ENCODE data around the gene PTPRO.

PTPRO gene

GRCh38 chr12:15496738-15497137 is 174.4 kb downstream of the PTPRO start:
- no peak for TF ChIP-seq CTCF (IDR thresholded peaks at IDR 0.05; ENCODE audit: low read depth, low read length)
- no peak overlapping the region for H3K4me3 ChIP-seq (replicated peaks in 1 of 2; ENCODE audit: low read depth in 2 of 2, low read length in 2 of 2)
- no peak for DNase-seq (ENCODE audit: low read depth in 2 of 2)

GRCh38 chr12:15497671-15498292 is 175.5 kb downstream of the PTPRO start:
- H3K4me3 ChIP-seq (replicated peaks in 1 of 2; ENCODE audit: low read depth in 2 of 2, low read length in 2 of 2): no peak overlapping the region
- no peak for DNase-seq (ENCODE audit: low read depth in 2 of 2)
- no peak for TF ChIP-seq CTCF (IDR thresholded peaks at IDR 0.05; ENCODE audit: low read depth, low read length)

GRCh38 chr12:15502211-15502610 is 179.9 kb downstream of the PTPRO start:
- TF ChIP-seq CTCF (IDR thresholded peaks at IDR 0.05; ENCODE audit: low read depth, low read length): no peak
- no peak overlapping the region for H3K4me3 ChIP-seq (replicated peaks in 1 of 2; ENCODE audit: low read depth in 2 of 2, low read length in 2 of 2)
- DNase-seq (ENCODE audit: low read depth in 2 of 2): no peak

DNA sequence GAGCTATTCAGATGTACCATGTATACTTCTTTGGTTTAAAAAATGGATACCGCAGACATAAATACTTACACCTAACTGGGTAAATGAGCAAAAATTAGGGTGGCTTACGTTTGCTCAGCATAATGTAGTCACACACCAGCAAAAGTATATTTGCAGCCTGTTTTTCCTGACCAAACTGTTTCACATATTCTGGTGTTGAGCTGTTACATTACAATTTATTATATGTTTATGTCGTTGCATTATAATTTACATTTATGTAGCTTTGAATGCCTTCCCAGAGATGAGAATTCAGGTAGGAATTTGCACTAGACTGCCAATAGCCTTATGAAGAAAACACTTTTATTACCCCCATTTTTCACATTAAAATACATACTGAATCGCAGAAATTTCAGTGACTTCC is 183.3 kb downstream of the PTPRO start:
- no peak overlapping the region for H3K4me3 ChIP-seq (replicated peaks in 1 of 2; ENCODE audit: low read depth in 2 of 2, low read length in 2 of 2)
- no peak for TF ChIP-seq CTCF (IDR thresholded peaks at IDR 0.05; ENCODE audit: low read depth, low read length)
- no peak for DNase-seq (ENCODE audit: low read depth in 2 of 2)

DNA sequence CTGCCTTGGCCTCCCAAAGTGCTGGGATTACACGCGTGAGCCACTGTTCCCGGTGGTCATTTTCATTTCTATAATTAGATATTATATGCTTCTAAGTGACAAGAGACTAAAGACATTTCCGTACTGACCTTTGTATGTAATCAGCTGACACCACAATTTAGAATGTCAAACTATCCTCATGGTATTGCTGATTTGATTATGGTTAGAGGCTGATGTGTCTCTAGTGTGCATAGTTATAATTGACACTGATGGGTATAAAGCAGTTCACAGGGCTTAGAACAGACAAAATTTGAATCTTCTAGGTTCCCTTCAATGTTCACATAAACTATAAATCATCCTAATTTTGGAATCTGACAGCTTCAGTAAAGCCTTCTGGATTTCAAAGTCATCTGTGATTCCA is 192.7 kb downstream of the PTPRO start:
- no peak for DNase-seq (ENCODE audit: low read depth in 2 of 2)
- TF ChIP-seq CTCF (IDR thresholded peaks at IDR 0.05; ENCODE audit: low read depth, low read length): no peak
- H3K4me3 ChIP-seq (replicated peaks in 1 of 2; ENCODE audit: low read depth in 2 of 2, low read length in 2 of 2): no peak overlapping the region

DNA sequence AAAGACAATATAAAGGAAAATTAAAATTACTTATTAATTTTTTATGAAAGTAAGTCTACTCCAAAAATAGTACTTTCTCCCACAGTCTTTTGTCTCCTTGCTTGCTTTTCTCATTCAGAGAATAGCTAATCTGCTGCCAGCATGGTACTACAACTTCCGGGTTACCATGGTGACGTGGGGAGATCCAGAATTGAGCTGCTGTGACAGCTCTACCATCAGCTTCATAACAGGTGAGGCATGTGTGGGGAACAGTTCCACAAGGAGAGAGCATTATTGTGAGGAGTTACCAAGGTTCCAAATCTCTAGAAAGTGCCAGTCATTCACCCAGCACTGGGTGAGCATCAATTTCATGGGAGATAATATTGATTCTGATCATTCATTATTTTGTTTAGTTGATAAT is 197.8 kb downstream of the PTPRO start:
- no peak overlapping the region for H3K4me3 ChIP-seq (replicated peaks in 1 of 2; ENCODE audit: low read depth in 2 of 2, low read length in 2 of 2)
- no peak for TF ChIP-seq CTCF (IDR thresholded peaks at IDR 0.05; ENCODE audit: low read depth, low read length)
- DNase-seq (ENCODE audit: low read depth in 2 of 2): no peak

GRCh38 chr12:15520844-15521243 is 198.5 kb downstream of the PTPRO start:
- DNase-seq (ENCODE audit: low read depth in 2 of 2): no peak
- TF ChIP-seq CTCF (IDR thresholded peaks at IDR 0.05; ENCODE audit: low read depth, low read length): no peak

More at GRCh38 chr12:15520844-15521243, 198.5 kb downstream of the PTPRO start:
- no peak overlapping the region for H3K4me3 ChIP-seq (replicated peaks in 1 of 2; ENCODE audit: low read depth in 2 of 2, low read length in 2 of 2)
